B cell (primary cell): ENCODE results near the gene SLC48A1.

ENCODE experiments used
- EZH2 ChIP-seq: IDR thresholded peaks from 2 replicates; pipeline ENCODE4 v1.6.1; 2012; ENCODE audit warnings: borderline replicate concordance, low read depth, mild to moderate bottlenecking, moderate library complexity, low read length; ENCODE audit not compliant: insufficient read depth, poor library complexity, severe bottlenecking
- TF ChIP-seq, protein P1 (sequence below): fragments of 200-600 bp; IDR thresholded peaks from one replicate; pipeline ENCODE4 v1.8.0; 2022; ENCODE audit warnings: antibody characterized with exemption, mild to moderate bottlenecking

DNA sequence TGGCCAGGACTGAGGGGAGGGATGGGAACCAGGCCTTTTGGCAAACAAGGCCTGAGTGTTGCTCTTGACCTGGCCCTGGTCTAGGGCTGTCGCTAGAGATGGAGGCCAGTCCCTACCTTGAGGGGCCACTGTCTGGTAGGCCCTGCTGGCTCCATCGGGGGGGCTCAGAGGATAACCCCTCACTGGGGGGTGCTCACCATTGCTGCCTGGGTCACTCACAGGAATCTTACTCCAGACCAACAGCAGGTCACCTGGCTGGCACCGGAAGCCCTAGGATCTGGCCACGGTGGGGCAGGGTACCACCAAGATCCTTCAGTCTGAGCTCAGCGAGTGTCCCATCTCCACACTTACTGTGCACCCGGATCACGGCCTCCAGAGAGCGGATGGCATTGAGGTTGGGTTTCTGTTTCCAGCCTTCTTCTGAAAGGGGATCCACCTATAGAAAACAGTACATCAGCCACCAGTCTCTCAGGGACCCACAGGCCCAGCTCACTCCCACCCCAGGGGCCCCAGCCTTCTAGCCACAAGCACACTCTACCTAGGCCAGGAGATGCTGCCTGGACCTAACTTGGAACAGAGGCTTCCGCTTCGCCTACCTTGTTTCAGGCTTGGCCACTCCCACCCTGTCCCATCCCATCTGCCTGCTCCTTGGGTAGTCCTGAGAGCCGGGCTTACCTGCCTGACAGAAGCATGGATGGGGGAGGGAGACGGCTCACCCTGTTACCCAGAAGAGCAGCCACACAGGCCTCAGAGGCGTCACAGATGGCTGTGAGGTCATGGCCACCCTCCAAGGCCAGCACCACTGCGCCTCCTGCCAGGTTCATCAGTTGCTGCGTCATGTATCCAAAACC is 12.2 kb downstream of the SLC48A1 start:
- TF ChIP-seq, protein P1, sequence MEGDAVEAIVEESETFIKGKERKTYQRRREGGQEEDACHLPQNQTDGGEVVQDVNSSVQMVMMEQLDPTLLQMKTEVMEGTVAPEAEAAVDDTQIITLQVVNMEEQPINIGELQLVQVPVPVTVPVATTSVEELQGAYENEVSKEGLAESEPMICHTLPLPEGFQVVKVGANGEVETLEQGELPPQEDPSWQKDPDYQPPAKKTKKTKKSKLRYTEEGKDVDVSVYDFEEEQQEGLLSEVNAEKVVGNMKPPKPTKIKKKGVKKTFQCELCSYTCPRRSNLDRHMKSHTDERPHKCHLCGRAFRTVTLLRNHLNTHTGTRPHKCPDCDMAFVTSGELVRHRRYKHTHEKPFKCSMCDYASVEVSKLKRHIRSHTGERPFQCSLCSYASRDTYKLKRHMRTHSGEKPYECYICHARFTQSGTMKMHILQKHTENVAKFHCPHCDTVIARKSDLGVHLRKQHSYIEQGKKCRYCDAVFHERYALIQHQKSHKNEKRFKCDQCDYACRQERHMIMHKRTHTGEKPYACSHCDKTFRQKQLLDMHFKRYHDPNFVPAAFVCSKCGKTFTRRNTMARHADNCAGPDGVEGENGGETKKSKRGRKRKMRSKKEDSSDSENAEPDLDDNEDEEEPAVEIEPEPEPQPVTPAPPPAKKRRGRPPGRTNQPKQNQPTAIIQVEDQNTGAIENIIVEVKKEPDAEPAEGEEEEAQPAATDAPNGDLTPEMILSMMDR = no peak
- TF ChIP-seq EZH2 = no peak
